ENCODE data around the gene SUMO2. TPM values are rescaled to one million over a fixed set of nuclear protein-coding genes. Genes with fewer than 3 reads are reported as not detected.

SUMO2 gene
- total and polyA plus RNA-seq, 2 experiments from 2014 or later, result 139 to 890 TPM

DNA sequence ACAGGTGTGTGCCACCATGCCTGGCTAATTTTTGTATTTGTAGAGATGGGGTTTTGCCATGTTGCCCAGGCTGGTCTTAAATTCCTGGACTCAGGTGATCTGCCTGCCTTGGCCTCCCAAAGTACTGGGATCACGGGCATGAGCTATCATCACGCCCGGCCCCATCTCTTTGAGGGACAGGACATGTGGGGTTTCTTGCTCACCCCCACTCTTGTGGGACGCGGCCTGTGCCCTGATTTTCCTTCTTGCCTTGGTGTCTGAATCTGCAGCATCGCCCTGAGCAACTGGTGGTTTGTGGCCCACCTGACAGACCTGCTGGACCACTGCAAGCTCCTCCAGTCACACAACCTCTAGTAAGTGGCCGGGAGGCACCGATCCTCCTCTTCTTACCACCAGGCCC is 48.3 kb upstream of the SUMO2 start:
- Mint-ChIP-seq H3K27ac (no peak overlapping the region), H3K9me3 (no peaks in the 10 kb centered on the region), H3K36me3 (ENCODE audit: low read depth) (peaks cover 83% of the 10 kb centered on the region), H3K4me3 (no peak overlapping the region), H3K27me3 (ENCODE audit: insufficient read depth, low read depth, poor library complexity) (peaks cover 12% of the 10 kb centered on the region), H3K4me1 (no peaks in the 10 kb centered on the region)
- Histone ChIP-seq H2AFZ (no peak overlapping the region), H3K27me3 (ENCODE audit: insufficient read depth) (no peaks in the 10 kb centered on the region), H3K4me3 (no peak overlapping the region), H3K4me2 (no peak overlapping the region), H3K36me3 (ENCODE audit: insufficient read depth) (peaks cover 46% of the 10 kb centered on the region), H4K20me1 (replicated peaks; ENCODE audit: insufficient read depth) (peaks cover 3% of the 10 kb centered on the region), H3K9me2 (ENCODE audit: insufficient read depth) (no peaks in the 10 kb centered on the region), H3K4me1 (ENCODE audit: insufficient read depth) (no peaks in the 10 kb centered on the region), H3F3A (replicated peaks; ENCODE audit: low read depth) (peaks cover 26% of the 10 kb centered on the region), H3K27ac (ENCODE audit: low read depth) (no peak overlapping the region), H3K79me2 (replicated peaks; ENCODE audit: insufficient read depth) (no peaks in the 10 kb centered on the region)
- ATAC-seq (no peak), DNase-seq (ENCODE audit: low spot score) (no peak)
- TF ChIP-seq ZNF114 (CRISPR knock-in tag; IDR thresholded peaks at IDR 0.05) (no peak), ZNF331 (CRISPR knock-in tag; IDR thresholded peaks at IDR 0.05; ENCODE audit: low read depth) (no peak), JUNB (IDR thresholded peaks at IDR 0.05; ENCODE audit: unreplicated experiment) (no peak), NANOG (IDR thresholded peaks at IDR 0.05; ENCODE audit: borderline replicate concordance) (no peak)
- TF ChIP-seq, protein P1, sequence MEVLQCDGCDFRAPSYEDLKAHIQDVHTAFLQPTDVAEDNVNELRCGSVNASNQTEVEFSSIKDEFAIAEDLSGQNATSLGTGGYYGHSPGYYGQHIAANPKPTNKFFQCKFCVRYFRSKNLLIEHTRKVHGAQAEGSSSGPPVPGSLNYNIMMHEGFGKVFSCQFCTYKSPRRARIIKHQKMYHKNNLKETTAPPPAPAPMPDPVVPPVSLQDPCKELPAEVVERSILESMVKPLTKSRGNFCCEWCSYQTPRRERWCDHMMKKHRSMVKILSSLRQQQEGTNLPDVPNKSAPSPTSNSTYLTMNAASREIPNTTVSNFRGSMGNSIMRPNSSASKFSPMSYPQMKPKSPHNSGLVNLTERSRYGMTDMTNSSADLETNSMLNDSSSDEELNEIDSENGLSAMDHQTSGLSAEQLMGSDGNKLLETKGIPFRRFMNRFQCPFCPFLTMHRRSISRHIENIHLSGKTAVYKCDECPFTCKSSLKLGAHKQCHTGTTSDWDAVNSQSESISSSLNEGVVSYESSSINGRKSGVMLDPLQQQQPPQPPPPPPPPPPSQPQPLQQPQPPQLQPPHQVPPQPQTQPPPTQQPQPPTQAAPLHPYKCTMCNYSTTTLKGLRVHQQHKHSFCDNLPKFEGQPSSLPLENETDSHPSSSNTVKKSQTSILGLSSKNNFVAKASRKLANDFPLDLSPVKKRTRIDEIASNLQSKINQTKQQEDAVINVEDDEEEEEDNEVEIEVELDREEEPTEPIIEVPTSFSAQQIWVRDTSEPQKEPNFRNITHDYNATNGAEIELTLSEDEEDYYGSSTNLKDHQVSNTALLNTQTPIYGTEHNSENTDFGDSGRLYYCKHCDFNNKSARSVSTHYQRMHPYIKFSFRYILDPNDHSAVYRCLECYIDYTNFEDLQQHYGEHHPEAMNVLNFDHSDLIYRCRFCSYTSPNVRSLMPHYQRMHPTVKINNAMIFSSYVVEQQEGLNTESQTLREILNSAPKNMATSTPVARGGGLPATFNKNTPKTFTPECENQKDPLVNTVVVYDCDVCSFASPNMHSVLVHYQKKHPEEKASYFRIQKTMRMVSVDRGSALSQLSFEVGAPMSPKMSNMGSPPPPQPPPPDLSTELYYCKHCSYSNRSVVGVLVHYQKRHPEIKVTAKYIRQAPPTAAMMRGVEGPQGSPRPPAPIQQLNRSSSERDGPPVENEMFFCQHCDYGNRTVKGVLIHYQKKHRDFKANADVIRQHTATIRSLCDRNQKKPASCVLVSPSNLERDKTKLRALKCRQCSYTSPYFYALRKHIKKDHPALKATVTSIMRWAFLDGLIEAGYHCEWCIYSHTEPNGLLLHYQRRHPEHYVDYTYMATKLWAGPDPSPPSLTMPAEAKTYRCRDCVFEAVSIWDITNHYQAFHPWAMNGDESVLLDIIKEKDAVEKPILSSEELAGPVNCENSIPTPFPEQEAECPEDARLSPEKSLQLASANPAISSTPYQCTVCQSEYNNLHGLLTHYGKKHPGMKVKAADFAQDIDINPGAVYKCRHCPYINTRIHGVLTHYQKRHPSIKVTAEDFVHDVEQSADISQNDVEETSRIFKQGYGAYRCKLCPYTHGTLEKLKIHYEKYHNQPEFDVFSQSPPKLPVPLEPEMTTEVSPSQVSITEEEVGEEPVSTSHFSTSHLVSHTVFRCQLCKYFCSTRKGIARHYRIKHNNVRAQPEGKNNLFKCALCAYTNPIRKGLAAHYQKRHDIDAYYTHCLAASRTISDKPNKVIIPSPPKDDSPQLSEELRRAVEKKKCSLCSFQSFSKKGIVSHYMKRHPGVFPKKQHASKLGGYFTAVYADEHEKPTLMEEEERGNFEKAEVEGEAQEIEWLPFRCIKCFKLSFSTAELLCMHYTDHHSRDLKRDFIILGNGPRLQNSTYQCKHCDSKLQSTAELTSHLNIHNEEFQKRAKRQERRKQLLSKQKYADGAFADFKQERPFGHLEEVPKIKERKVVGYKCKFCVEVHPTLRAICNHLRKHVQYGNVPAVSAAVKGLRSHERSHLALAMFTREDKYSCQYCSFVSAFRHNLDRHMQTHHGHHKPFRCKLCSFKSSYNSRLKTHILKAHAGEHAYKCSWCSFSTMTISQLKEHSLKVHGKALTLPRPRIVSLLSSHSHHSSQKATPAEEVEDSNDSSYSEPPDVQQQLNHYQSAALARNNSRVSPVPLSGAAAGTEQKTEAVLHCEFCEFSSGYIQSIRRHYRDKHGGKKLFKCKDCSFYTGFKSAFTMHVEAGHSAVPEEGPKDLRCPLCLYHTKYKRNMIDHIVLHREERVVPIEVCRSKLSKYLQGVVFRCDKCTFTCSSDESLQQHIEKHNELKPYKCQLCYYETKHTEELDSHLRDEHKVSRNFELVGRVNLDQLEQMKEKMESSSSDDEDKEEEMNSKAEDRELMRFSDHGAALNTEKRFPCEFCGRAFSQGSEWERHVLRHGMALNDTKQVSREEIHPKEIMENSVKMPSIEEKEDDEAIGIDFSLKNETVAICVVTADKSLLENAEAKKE (CRISPR knock-in tag; IDR thresholded peaks at IDR 0.05), result no peak
- TF ChIP-seq, protein P2, sequence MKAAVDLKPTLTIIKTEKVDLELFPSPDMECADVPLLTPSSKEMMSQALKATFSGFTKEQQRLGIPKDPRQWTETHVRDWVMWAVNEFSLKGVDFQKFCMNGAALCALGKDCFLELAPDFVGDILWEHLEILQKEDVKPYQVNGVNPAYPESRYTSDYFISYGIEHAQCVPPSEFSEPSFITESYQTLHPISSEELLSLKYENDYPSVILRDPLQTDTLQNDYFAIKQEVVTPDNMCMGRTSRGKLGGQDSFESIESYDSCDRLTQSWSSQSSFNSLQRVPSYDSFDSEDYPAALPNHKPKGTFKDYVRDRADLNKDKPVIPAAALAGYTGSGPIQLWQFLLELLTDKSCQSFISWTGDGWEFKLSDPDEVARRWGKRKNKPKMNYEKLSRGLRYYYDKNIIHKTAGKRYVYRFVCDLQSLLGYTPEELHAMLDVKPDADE (IDR thresholded peaks at IDR 0.05), result no peak
- TF ChIP-seq, protein P3, sequence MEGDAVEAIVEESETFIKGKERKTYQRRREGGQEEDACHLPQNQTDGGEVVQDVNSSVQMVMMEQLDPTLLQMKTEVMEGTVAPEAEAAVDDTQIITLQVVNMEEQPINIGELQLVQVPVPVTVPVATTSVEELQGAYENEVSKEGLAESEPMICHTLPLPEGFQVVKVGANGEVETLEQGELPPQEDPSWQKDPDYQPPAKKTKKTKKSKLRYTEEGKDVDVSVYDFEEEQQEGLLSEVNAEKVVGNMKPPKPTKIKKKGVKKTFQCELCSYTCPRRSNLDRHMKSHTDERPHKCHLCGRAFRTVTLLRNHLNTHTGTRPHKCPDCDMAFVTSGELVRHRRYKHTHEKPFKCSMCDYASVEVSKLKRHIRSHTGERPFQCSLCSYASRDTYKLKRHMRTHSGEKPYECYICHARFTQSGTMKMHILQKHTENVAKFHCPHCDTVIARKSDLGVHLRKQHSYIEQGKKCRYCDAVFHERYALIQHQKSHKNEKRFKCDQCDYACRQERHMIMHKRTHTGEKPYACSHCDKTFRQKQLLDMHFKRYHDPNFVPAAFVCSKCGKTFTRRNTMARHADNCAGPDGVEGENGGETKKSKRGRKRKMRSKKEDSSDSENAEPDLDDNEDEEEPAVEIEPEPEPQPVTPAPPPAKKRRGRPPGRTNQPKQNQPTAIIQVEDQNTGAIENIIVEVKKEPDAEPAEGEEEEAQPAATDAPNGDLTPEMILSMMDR (conservative IDR thresholded peaks at IDR 0.05; ENCODE audit: low read depth in 2 of 2), result no peak

Measured in GM23338 (cell line).